Effector CD4-positive, alpha-beta T cell (primary cell): ENCODE results near the gene ETS2.

Experiments
- DNase-seq: peaks from one replicate; pipeline ENCODE4 v3.0.0-alpha.2; 2020

The ETS2 gene

DNA sequence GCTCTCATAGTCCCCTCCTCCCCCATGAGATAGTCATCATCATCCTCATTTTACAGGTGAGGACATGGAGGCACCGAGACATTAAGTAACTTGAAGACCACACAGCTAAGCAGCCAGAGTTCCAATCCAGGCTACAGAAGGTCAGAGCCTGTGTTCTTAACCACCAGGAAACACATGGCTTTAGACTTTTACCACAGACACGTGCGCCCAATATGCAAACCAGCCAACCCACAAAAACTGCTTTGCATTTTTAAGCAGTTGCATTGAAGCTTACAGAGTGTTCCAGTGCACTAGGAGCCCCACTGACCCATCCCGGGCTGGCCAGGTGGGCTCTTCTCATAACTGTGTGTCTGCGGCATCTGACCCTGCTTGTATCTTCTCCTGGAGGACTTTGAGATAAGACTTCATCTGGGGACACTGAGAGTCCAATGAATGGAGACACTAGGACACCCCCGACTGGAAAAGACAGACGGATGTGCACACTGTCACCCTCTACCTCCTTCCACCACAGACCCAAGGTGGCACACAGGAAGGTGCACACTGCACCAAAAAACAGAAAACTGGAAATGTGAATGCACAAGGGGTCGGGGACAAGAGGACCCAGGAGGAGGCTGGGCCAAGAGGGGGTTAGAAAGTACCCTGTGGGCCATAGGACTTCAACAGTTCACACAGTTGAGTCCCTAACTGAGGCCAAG is 56.4 kb downstream of the ETS2 start:
- DNase-seq = no peak

- DNase-seq = no peak
Observed at GRCh38 chr21:38863291-38863690, 57.6 kb downstream of the ETS2 start.

- DNase-seq = no peak
Observed at GRCh38 chr21:38863843-38864363, 58.2 kb downstream of the ETS2 start.

- no peak for DNase-seq
Observed at GRCh38 chr21:38864964-38865363, 59.2 kb downstream of the ETS2 start.

- no peak for DNase-seq
Observed at GRCh38 chr21:38869196-38869595, 63.5 kb downstream of the ETS2 start.

- DNase-seq = no peak
Observed at GRCh38 chr21:38869946-38870345, 64.2 kb downstream of the ETS2 start.
